HG02678 (cell line): ENCODE data around the gene SGMS1.

ENCODE experiments used
- ATAC-seq: cut with Tn5 transposase; IDR thresholded peaks from one replicate; pipeline ENCODE4 v1.9.1; 2021; ENCODE audit warnings: mild to moderate bottlenecking, moderate library complexity; ENCODE audit not compliant: unreplicated experiment

The SGMS1 gene

GRCh38 chr10:50613726-50614443 is 9.9 kb downstream of the SGMS1 start:
- no peak for ATAC-seq

GRCh38 chr10:50613150-50613549 is 10.6 kb downstream of the SGMS1 start:
- peak; percentile 74 for ATAC-seq

- no peak for ATAC-seq
Measured at GRCh38 chr10:50610368-50610767, 13.4 kb downstream of the SGMS1 start.

DNA sequence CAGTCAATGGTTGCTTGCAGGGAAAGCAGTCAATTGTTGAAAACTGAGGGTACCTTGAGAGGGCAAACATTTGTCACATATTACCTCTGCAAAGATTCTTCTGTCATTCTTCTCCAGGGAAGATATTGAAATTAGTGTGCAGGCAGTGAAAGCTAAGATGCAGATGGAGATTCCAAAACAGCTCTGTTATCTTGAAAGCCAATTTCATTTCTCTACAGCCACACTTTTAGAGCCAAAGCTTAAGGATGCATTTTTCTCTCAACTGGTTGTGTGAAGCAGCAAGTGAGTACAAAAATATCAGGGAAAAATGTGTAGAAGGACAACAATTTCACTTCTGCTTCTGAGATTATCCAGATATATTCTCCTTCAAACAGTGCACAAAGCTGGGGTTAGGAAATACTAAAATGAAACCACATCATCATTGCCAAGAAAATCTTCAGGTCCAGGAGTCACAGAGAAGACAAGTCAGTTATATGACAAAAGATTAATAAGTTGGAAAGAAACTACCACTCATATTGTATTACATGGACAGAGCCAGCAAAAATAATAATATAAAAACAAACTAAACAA is 16.3 kb downstream of the SGMS1 start:
- no peak for ATAC-seq

- ATAC-seq: no peak
Measured at GRCh38 chr10:50605951-50606270, 17.8 kb downstream of the SGMS1 start.

DNA sequence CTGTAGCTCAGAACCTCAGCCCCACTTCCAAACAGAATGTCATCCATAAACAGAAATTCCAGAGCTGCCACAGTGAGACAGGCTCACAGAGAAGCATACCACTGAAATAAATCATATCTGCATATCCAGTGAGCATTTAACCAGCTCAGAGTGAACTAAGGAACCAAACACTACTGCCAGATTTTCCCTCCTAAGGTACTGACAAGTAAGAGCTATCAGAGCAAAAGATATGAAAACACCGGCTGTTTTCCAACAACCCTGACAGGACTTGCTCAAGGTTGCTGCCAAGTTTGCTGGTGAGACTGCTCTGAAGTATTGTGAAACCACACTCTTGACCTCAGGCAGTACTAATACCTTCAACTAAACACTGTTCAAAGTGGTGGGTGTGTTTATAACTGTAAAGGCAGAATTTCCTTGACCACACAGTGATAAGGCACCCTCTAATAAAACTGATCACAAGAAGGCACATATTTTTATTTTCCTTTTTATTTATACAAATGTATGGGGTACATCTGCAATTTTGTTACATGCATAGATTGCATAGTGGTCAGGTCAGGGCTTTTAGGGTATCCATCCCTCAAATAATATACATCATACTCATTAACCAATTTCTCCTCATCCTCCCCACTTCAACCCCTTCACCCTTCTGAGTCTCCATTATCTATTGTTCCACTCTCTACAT is 18.3 kb downstream of the SGMS1 start:
- peak; percentile 84 for ATAC-seq

DNA sequence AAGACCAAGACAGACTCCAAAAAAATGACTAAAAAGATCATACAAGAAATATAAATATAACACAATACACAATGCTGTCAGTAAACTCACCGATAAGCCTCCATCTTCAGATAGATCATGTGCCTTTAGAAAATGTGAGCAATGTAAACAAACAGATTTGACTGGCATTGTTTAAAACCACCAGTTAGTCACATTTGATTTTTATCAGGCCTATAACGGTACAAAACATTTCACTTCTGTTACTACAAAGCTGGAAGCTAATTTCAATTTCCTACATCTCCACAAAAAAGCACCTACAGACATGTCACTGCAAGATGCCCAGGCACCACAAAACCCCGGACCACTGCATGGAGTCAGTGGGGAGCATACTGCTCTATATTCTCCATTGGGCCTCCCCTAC is 18.9 kb downstream of the SGMS1 start:
- no peak for ATAC-seq

DNA sequence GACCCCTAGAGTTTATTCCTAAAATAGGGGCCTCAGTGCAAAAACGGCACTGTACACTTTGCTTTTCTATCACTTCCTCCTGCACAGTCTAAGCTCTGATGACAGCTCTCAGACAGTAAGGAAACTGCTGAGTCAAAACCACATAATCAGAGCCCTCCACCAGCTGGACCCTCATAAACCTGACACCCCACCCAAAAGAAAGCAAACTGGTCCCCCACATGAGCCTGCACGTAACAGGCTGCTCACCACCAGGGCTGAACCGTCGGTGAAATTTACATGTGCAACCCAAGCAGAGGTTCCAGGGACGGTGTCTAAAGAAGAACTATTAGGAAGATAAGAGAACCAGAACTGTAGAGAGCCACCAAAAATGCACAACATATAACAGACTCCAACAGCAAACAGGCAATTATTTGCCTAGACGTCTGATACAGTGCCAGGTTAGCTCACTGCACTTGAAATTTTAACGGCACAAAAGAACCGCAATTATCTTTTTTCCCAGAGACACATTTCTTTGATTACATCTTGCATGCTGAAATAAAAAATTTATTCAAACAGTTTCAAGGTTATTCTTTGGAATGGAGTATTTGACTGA is 19.6 kb downstream of the SGMS1 start:
- ATAC-seq: peak; percentile 70

- ATAC-seq: no peak
Measured at GRCh38 chr10:50603151-50603850, 20.5 kb downstream of the SGMS1 start.

GRCh38 chr10:50601974-50602373 is 21.8 kb downstream of the SGMS1 start:
- ATAC-seq: no peak

DNA sequence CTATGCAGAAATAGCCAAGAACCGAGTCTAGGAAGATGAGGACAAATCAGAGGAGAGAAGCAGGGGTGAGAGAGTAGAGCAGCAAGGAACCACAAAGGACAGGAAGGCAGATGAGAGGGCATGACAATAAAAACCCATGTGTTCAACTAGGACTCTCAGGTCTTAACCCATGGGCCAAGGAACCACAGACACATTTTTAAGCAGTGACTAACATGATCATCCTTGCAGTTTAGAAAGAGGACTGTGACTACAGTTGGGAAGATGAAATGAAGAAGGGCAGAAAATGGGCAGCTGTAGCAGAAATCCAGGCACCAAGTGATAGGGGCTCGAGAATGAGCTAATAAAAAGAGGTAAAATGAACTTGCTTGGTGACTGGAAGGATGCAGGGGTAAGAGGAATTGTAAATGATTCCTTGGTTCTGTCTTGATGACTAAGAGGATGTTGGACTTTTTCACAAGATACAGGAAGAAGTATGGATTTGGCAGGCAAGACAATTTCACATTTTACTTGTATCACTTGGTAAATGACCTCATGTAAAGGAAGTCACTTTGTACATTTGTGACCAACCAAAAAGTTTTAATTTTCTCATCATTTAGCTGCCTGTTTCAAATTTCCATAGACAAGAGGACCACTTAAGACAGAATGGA is 22.8 kb downstream of the SGMS1 start:
- no peak for ATAC-seq

DNA sequence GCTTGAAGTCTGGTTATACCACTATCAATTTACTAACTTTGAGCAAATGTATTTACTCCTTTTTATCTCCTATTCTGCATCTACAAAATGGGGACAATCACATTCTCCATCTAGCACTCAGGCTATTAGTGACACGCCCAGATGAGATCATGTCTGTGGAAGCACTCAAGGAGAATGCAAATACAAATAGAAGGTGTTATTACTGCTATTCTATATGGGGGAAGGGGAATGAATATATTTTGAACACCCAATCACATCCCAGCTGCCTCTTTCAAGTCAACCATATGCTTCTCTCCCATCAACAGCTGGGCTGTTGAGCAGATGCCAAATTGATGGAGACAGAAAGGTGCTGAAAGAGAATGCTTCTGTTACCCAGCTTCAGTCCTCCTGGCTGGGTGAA is 23.5 kb downstream of the SGMS1 start:
- ATAC-seq: no peak

DNA sequence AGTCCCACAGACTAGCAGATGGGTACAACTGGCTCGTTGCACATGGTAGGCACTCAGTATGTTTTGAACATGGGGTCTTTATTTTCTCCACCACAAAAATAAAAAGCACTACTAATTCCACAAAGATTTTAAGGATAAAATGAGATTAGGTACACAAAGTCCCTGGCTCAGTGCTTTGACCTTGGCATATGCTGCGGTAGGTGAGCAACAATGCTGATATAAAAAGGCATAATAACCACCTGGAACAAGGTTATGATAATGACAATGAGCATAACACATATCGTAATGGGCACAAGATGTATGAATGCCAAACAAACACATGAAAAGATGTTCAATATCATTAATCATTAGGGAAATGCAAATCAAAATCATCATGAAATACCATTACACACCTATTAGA is 26.9 kb downstream of the SGMS1 start:
- no peak for ATAC-seq

GRCh38 chr10:50596456-50596855 is 27.3 kb downstream of the SGMS1 start:
- ATAC-seq: no peak

- ATAC-seq: no peak
Measured at GRCh38 chr10:50595785-50596184, 28.0 kb downstream of the SGMS1 start.

- no peak for ATAC-seq
Measured at GRCh38 chr10:50593523-50594376, 30.0 kb downstream of the SGMS1 start.

DNA sequence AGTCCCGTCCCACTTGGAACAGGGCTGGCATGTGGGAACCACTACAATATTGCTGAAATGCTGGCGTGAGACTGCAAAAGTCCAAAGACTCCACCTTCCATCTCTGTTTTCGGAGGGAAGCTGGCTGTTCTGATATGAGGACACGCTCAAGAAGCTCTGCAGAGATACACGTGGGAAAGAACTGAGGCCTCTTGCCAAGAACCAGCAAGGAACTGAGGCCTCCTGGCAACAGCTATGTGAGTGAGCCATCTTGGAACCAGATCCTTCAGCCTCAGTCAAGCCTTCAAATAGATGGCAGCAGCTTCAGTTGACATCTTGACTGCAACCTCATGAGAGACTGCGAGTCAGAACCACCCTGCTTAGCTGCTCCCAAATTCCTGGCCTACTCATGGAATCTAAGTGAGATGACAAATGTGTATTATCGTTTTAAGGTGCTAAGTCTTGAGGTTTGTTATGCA is 30.8 kb downstream of the SGMS1 start:
- ATAC-seq: no peak

- ATAC-seq: no peak
Measured at GRCh38 chr10:50590935-50591334, 32.8 kb downstream of the SGMS1 start.

DNA sequence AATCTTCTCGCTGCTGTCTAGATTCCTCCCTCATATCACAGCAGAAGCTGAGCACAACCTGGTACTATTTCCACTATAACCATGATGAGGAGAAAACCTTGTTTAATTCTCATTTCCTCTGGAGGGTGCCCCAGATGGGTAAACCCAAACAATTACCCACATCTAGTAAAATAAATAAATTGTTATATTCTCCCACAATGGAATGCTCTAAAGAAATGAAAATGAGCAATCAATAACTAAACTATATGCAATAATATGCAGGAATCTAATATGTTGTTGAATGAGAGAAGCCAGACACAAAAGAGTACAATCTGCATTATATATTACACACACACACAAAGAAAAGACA is 37.0 kb downstream of the SGMS1 start:
- ATAC-seq: no peak
